Measurements from ENCODE around the gene ACTL8.

The ACTL8 gene

DNA sequence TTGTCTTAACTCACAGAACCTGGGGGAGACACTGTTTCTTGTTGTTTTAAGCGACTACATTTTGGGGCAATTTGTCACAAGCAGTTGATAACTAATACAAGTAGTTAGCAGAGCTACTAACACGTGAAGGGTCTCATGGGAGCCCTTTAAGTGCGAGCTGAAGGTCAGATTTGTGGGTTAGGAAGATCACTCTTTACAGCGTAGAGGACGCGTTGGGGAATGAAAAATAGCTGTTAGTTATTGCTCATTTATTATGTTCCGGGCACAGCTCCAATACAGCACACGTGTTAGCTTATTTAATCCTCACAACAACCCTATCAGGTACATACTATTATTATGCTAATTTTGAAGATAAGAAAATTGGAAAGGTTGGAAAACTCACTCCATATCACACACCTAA lies 95.9 kb downstream of the ACTL8 start:
- no peak for DNase-seq

GRCh38 chr1:17852383-17852782 lies 97.2 kb downstream of the ACTL8 start:
- no peak for DNase-seq

DNA sequence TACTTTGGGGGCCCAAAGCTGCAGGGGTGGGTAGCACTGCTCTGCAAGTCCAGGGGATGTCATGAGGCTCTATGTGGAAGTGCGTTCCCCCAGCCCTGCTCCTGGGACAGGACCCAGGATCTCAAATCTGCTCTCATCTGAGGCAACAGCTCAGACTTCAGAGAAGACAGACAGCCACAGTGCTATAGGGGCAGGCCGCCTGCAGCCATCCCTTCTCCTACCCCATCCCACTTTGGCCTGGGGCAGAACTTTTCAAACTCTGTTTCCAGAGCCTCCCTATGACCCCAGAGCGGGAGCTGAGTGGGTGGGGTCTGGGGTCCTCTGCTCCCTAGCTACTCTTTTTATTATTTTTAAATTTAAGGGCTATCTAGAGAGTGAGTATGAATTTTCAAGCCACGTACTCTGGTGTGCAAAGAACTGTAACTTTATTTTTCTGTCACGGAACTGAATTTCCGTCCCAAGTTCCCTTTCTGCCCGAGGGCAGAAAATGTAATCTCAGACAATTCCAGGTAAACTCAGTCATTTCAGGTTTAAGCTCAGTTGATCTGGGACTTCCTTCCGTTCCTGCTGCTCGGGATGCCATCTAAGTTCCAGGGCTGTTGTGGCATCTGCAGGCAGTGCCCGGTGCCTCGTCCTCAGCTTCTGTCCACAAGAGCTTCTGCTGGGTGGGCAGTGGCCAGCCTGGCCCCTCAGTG lies 98.3 kb downstream of the ACTL8 start:
- no peak for DNase-seq

DNA sequence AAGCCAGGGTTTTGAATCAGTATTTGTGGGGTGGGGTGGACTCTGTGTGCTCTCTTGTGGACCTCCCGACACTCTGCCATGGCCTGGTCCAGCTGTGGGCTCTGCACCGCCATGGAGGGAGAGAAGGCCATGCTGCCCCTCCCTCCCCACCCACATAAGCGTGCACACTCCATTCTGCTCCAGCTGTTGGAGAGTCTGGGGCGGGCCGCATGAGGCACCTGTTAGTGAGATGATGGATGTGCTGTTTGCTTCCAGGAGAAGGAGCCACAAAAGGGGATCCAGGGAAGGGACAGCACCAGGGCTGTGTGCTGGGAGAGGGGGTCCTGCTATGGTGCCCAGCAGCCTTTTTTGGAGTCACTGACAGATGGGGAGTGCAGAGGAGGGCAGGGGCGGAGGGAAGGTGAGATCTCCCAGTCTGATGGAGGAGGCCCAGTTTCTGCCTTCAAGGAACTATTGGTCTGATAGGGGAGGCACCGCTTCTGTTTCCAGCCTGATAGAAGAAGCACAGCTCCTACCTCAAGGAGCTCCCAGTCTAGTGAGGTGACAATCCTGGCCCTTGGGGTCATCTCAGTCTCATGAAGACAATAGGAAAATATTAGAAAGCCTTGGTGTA lies 101.5 kb downstream of the ACTL8 start:
- DNase-seq: no peak

- DNase-seq: no peak
Observed at GRCh38 chr1:17857109-17857499, 102.0 kb downstream of the ACTL8 start.

DNA sequence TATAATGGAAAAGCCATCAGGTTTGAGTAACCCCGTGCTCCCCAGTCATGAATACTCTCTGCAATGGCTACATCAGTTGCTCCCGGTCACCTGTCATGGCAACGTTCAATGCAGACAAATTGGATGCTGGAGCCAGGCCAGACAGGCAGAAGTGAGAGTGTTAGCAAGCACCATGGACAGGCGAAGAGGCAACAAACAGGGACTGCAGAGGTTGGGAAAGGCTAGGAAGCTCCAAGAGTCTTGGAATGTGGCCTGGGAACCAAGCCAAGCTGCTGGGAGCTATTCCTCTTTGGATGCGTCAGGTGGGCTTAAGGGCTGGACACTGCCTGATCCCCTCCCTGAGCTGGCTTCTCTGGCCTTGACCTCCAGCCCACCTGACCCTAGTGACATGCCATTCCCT lies 102.9 kb downstream of the ACTL8 start:
- no peak for DNase-seq

DNA sequence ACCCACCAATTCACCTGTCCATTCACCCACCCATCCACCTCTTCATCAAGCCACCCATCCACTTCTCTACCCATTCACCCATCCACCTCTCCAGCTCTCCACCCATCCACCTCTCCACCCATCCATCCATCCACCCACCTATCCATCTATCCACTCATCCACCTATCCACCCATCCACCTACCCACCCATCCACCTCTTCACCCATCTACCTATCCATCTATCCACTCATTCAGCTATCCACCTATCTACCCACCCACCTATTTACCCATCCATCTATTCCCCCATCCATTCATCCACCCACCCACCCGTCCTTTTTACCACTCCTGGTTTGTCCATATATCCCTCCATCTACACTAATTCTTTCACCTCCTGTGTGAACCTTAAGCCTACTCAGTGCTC lies 105.7 kb downstream of the ACTL8 start:
- no peak for DNase-seq

DNA sequence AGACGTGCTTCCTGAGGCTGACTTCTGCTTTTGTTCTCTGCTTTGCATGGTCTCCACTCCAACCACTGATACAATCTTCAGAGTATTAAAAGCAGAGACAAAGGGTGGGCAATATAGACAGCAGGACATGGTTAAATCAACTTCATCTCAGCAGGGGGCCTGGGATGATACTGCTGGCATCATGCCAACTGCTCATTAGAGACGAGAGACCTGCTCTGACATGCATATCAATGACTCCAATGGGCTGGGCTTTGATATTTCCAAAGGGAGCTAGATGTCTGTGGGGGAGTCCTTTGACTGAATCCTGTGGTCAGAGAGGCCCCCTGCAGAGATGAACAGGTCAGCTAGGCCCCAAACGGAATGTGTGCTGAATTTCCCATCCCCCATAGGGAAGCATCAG lies 106.6 kb downstream of the ACTL8 start:
- DNase-seq: no peak

- DNase-seq: no peak
Observed at GRCh38 chr1:17862121-17862520, 107.0 kb downstream of the ACTL8 start.

- no peak for DNase-seq
Observed at GRCh38 chr1:17865912-17866739, 111.0 kb downstream of the ACTL8 start.

DNA sequence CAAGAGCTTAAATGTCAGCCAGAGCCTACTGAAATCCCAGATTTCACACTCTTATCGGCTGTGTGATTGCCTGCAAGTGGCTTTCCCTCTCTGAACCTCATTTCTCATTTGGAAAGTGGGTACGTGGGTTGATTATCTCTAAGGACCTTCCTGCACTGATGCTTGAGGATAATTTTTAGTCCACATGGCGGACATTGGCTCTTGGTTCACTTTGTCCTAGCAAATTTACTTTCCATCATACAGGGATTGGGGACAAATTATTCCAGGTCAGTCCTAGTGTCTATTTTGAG lies 111.6 kb downstream of the ACTL8 start:
- no peak for DNase-seq

GRCh38 chr1:17867470-17867869 lies 112.3 kb downstream of the ACTL8 start:
- DNase-seq: no peak

GRCh38 chr1:17869815-17870214 lies 114.7 kb downstream of the ACTL8 start:
- no peak for DNase-seq

- DNase-seq: no peak
Observed at GRCh38 chr1:17870679-17871078, 115.5 kb downstream of the ACTL8 start.

- no peak for DNase-seq
Observed at GRCh38 chr1:17873007-17873675, 118.0 kb downstream of the ACTL8 start.

- DNase-seq: no peak
Observed at GRCh38 chr1:17874231-17874630, 119.1 kb downstream of the ACTL8 start.

GRCh38 chr1:17874710-17875109 lies 119.6 kb downstream of the ACTL8 start:
- DNase-seq: no peak

GRCh38 chr1:17875171-17875881 lies 120.2 kb downstream of the ACTL8 start:
- no peak for DNase-seq

- no peak for DNase-seq
Observed at GRCh38 chr1:17875882-17876280, 120.7 kb downstream of the ACTL8 start.

All from NCI-H1048 (cell line).